AG04449 (cell line): Measurements from ENCODE around the gene SACM1L.

Source experiments
- CTCF ChIA-PET: fragments of 350-600 bp; formaldehyde crosslinking; extraction: SDS; loops from one replicate; lab custom pipeline; 2021; ENCODE audit warnings: antibody characterized with exemption; lab: Yijun Ruan, JAX
- POLR2A ChIA-PET: fragments of 400-600, 350-600 bp; formaldehyde crosslinking; extraction: SDS; loops from one replicate; lab custom pipeline; 2020; ENCODE audit warnings: antibody characterized with exemption, inconsistent platforms; lab: Yijun Ruan, JAX
- DNase-seq: peaks from one replicate; pipeline ENCODE4 v3.0.0-alpha.2; 2010; ENCODE audit warnings: low read depth, low spot score
- H3K4me3 ChIP-seq: 2 replicates; pipeline ENCODE4 v1.5.1; 2011; ENCODE audit warnings: low read depth, mild to moderate bottlenecking, control low read depth, low read length
- CTCF ChIP-seq: IDR thresholded peaks from one replicate; pipeline ENCODE4 v1.5.1; 2011; ENCODE audit warnings: mild to moderate bottlenecking, moderate library complexity, low read length, control low read depth, inconsistent platforms; ENCODE audit not compliant: insufficient read depth; ENCODE audit errors: missing control alignments

The SACM1L gene

GRCh38 chr3:45716790-45717336 is 27.7 kb downstream of the SACM1L start:
- no peak overlapping the region for H3K4me3 ChIP-seq
- no peak for DNase-seq
- CTCF ChIA-PET = interaction anchor here (1.2 to 2.7 kb wide), 5 partner anchors 8 to 676 kb away, joined by 4 to 10 read pairs (median 4); no protein-coding TSS in a partner anchor
- POLR2A ChIA-PET = no interaction called here
- TF ChIP-seq CTCF = no peak

- CTCF ChIA-PET = interaction anchor here (1.6 kb wide), 1 partner anchor 218 kb away, joined by 3 read pairs; no protein-coding TSS in a partner anchor
- POLR2A ChIA-PET = no interaction called here
Measured at GRCh38 chr3:45719655-45720487, 30.7 kb downstream of the SACM1L start.

GRCh38 chr3:45724911-45725310 is 35.7 kb downstream of the SACM1L start:
- ChIA-PET POLR2A (no interaction called here), CTCF (no interaction called here)
- no peak for TF ChIP-seq CTCF
- no peak for DNase-seq
- H3K4me3 ChIP-seq = no peak overlapping the region

More at GRCh38 chr3:45719655-45720487, 30.7 kb downstream of the SACM1L start:
- TF ChIP-seq CTCF = no peak
- H3K4me3 ChIP-seq = no peak overlapping the region
- no peak for DNase-seq

GRCh38 chr3:45729614-45730013 is 40.4 kb downstream of the SACM1L start:
- ChIA-PET CTCF (no interaction called here), POLR2A (no interaction called here)
- no peak overlapping the region for H3K4me3 ChIP-seq
- DNase-seq = no peak
- TF ChIP-seq CTCF = no peak

- no peak for DNase-seq
- ChIA-PET POLR2A (no interaction called here), CTCF (interaction anchor here (0.7 to 1.8 kb wide), 4 partner anchors 31 to 694 kb away, joined by 3 to 7 read pairs (median 4); no protein-coding TSS in a partner anchor)
- no peak for TF ChIP-seq CTCF
- no peak overlapping the region for H3K4me3 ChIP-seq
Measured at GRCh38 chr3:45730409-45731154, 41.4 kb downstream of the SACM1L start.
